ENCODE results near the gene SNCG.
A peak's percentile ranks its signal among the peaks of the same experiment; 100 is the strongest.

The SNCG gene

GRCh38 chr10:86962136-86962980 is 4.0 kb downstream of the SNCG start:
- no peak for TF ChIP-seq CTCF (IDR thresholded peaks at IDR 0.05)
- DNase-seq (ENCODE audit: low spot score), result peak; percentile 62
- Histone ChIP-seq H3K4me3 (no peak overlapping the region), H3K27ac (no peak overlapping the region)

GRCh38 chr10:86962981-86963310 is 4.5 kb downstream of the SNCG start:
- DNase-seq (ENCODE audit: low spot score), result no peak
- no peak overlapping the region for H3K4me3 ChIP-seq
- TF ChIP-seq CTCF (IDR thresholded peaks at IDR 0.05), result no peak
- no peak overlapping the region for H3K27ac ChIP-seq

- no peak overlapping the region for H3K4me3 ChIP-seq
- TF ChIP-seq CTCF (IDR thresholded peaks at IDR 0.05), result no peak
- DNase-seq (ENCODE audit: low spot score), result peak; percentile 74
- H3K27ac ChIP-seq, result peak overlapping the region in 1 of 2 donors; percentile 64
These were observed 5.0 kb downstream of the SNCG start for GRCh38 chr10:86963341-86963919.

GRCh38 chr10:86964061-86964846 is 5.9 kb downstream of the SNCG start:
- Histone ChIP-seq H3K4me3 (no peak overlapping the region), H3K27ac (peak overlapping the region; percentile 50 to 64)
- peak; percentile 72 for DNase-seq (ENCODE audit: low spot score)

GRCh38 chr10:86964847-86965190 is 6.4 kb downstream of the SNCG start:
- peak overlapping the region; percentile 50 to 64 for H3K27ac ChIP-seq
- DNase-seq (ENCODE audit: low spot score), result no peak
- no peak for TF ChIP-seq CTCF (IDR thresholded peaks at IDR 0.05)
- no peak overlapping the region for H3K4me3 ChIP-seq

More at GRCh38 chr10:86964061-86964846, 5.9 kb downstream of the SNCG start:
- no peak for TF ChIP-seq CTCF (IDR thresholded peaks at IDR 0.05)

GRCh38 chr10:86965986-86966654 is 7.7 kb downstream of the SNCG start:
- no peak for TF ChIP-seq CTCF (IDR thresholded peaks at IDR 0.05)
- Histone ChIP-seq H3K4me3 (peak overlapping the region; percentile 50), H3K27ac (peak overlapping the region; percentile 97 to 99)
- DNase-seq (ENCODE audit: low spot score), result peak; percentile 63

Measured in coronary artery (tissue), 2 donors.